GM12872 (cell line): Measurements from ENCODE around the gene TCF4.

ENCODE experiments used
- CTCF ChIP-seq: IDR thresholded peaks from 3 replicates; pipeline ENCODE4 v1.5.1; 2011; ENCODE audit warnings: low read depth, mild to moderate bottlenecking, low read length, moderate library complexity; ENCODE audit not compliant: insufficient read depth

Gene TCF4

GRCh38 chr18:55317324-55317723 is 270.7 kb downstream of the TCF4 start:
- no peak for TF ChIP-seq CTCF

- no peak for TF ChIP-seq CTCF
Observed at GRCh38 chr18:55316486-55317184, 271.4 kb downstream of the TCF4 start.

- no peak for TF ChIP-seq CTCF
Observed at GRCh38 chr18:55314615-55315237, 273.3 kb downstream of the TCF4 start.

- TF ChIP-seq CTCF, result no peak
Observed at GRCh38 chr18:55314031-55314430, 274.0 kb downstream of the TCF4 start.

- TF ChIP-seq CTCF, result no peak
Observed at GRCh38 chr18:55310863-55311262, 277.1 kb downstream of the TCF4 start.

- TF ChIP-seq CTCF, result no peak
Observed at GRCh38 chr18:55310044-55310676, 277.8 kb downstream of the TCF4 start.

- no peak for TF ChIP-seq CTCF
Observed at GRCh38 chr18:55309249-55309648, 278.7 kb downstream of the TCF4 start.
